Endothelial cell of umbilical vein (primary cell): ENCODE results near the gene RPL5. TPM values are rescaled to one million over a fixed set of nuclear protein-coding genes. Genes with fewer than 3 reads are reported as not detected.

ENCODE experiments used
- BruUV-seq: library from RNA; stranded (reverse); fragments of 400-500 nt; replicated peaks from 2 replicates; lab custom pipeline; 2021; lab: Mats Ljungman, UMichigan
- CTCF ChIA-PET: fragments of 300-600, 350-600 bp; sonication (Branson Sonifier 250); formaldehyde crosslinking; loops from one replicate; lab custom pipeline; 2021; ENCODE audit warnings: antibody characterized with exemption, inconsistent platforms; lab: Charles Lee
- POLR2A ChIA-PET: fragments of 300-600, 350-600 bp; sonication (Branson Sonifier 250); formaldehyde crosslinking; loops from one replicate; lab custom pipeline; 2021; ENCODE audit warnings: antibody characterized with exemption, inconsistent platforms; lab: Charles Lee
- DNase-seq: peaks from one replicate; pipeline ENCODE4 v3.0.0-alpha.2; 2011; ENCODE audit warnings: low read depth, low spot score
- FAIRE-seq: peaks from 2 replicates; lab custom pipeline; 2011; peaks lifted over from hg19 to GRCh38; lab: Jason Lieb, UNC
- H2AFZ ChIP-seq: 2 replicates; pipeline ENCODE4 v1.6.0; 2012; ENCODE audit warnings: low read depth, low read length, control low read depth, inconsistent platforms
- H3K27ac ChIP-seq: 2 replicates; pipeline ENCODE4 v1.5.1; 2011; ENCODE audit warnings: low read depth, mild to moderate bottlenecking, control low read depth, low read length, moderate library complexity; ENCODE audit not compliant: insufficient read depth
- H3K27me3 ChIP-seq, 2 experiments: 2 replicates each; pipeline versions ENCODE4 v1.6.0 to v1.6.1; 2011; ENCODE audit warnings: low read length in 2 of 2, mixed read lengths in 1 of 2; ENCODE audit not compliant: control insufficient read depth in 2 of 2, insufficient read depth in 2 of 2
- H3K36me3 ChIP-seq, 2 experiments: 2 replicates in 1 of 2; 3 replicates in 1 of 2; pipeline ENCODE4 v1.5.1; 2011; ENCODE audit warnings: low read length in 2 of 2, mild to moderate bottlenecking in 1 of 2, moderate library complexity in 1 of 2; ENCODE audit not compliant: control insufficient read depth in 2 of 2, insufficient read depth in 2 of 2; ENCODE audit errors: extremely low read depth in 1 of 2
- H3K4me1 ChIP-seq: 3 replicates; pipeline ENCODE4 v1.5.1; 2011; ENCODE audit warnings: mild to moderate bottlenecking, low read length; ENCODE audit not compliant: control insufficient read depth, insufficient read depth; ENCODE audit errors: extremely low read depth
- H3K4me2 ChIP-seq: 2 replicates; pipeline ENCODE4 v1.6.1; 2011; ENCODE audit warnings: low read length, control low read depth, mixed read lengths; ENCODE audit not compliant: insufficient read depth
- H3K4me3 ChIP-seq, 3 experiments: fragments of 200-600 bp in 1 of 3; sonication (generic), shearing (Covaris generic) in 1 of 3; replicated peaks in 1 of 3; 2 replicates each; pipeline ENCODE4 v1.5.1; 2011 to 2016; ENCODE audit warnings: control low read depth in 3 of 3, low read length in 3 of 3, mild to moderate bottlenecking in 2 of 3, inconsistent platforms in 1 of 3, low read depth in 1 of 3, moderate library complexity in 1 of 3; ENCODE audit not compliant: insufficient read depth in 1 of 3
- H3K79me2 ChIP-seq: 2 replicates; pipeline ENCODE4 v1.6.0; 2012; ENCODE audit warnings: low read length, inconsistent platforms; ENCODE audit not compliant: control insufficient read depth, insufficient read depth
- H3K9ac ChIP-seq: replicated peaks from 2 replicates; pipeline ENCODE3; 2011; ENCODE audit warnings: low read length, control low read depth; ENCODE audit not compliant: insufficient read depth; ENCODE audit errors: extremely low read depth
- H3K9me1 ChIP-seq: replicated peaks from 3 replicates; pipeline ENCODE4 v1.6.0; 2011; ENCODE audit warnings: mild to moderate bottlenecking, low read length; ENCODE audit not compliant: control insufficient read depth, insufficient read depth; ENCODE audit errors: extremely low read depth
- H3K9me3 ChIP-seq: replicated peaks from 2 replicates; pipeline ENCODE4 v1.5.1; 2012; ENCODE audit warnings: low read length, inconsistent platforms; ENCODE audit not compliant: control insufficient read depth, insufficient read depth
- H4K20me1 ChIP-seq: replicated peaks from 2 replicates; pipeline ENCODE3; 2011; ENCODE audit warnings: mild to moderate bottlenecking, low read length; ENCODE audit not compliant: control insufficient read depth, insufficient read depth; ENCODE audit errors: extremely low read depth
- CTCF ChIP-seq, 2 donors: IDR thresholded peaks; 1 replicate in 1 of 2; 2 replicates in 1 of 2; pipeline ENCODE4 v1.5.1; 2011; ENCODE audit warnings: low read length in 2 of 2, mild to moderate bottlenecking in 2 of 2, moderate library complexity in 2 of 2, control low read depth in 1 of 2, inconsistent platforms in 1 of 2, low read depth in 1 of 2; ENCODE audit not compliant: insufficient read depth in 1 of 2; ENCODE audit errors: extremely low read depth in 1 of 2
- EZH2 ChIP-seq: IDR thresholded peaks from 2 replicates; pipeline ENCODE4 v1.6.1; 2012; ENCODE audit warnings: borderline replicate concordance, low read depth, mild to moderate bottlenecking, moderate library complexity, low read length, inconsistent platforms; ENCODE audit not compliant: severe bottlenecking
- FOS ChIP-seq: IDR thresholded peaks from 2 replicates; pipeline ENCODE4 v1.6.1; 2011; ENCODE audit warnings: mild to moderate bottlenecking, low read length, moderate library complexity, borderline replicate concordance; ENCODE audit not compliant: insufficient read depth
- GATA2 ChIP-seq: IDR thresholded peaks from 2 replicates; pipeline ENCODE4 v1.7.0; 2011; ENCODE audit warnings: low read depth, mild to moderate bottlenecking, moderate library complexity, mixed read lengths, low read length; ENCODE audit not compliant: insufficient read length, insufficient read depth
- JUN ChIP-seq: IDR thresholded peaks from 2 replicates; pipeline ENCODE4 v1.6.1; 2011; ENCODE audit warnings: borderline replicate concordance, low read depth; ENCODE audit not compliant: insufficient read length, insufficient read depth
- MAX ChIP-seq: IDR thresholded peaks from 2 replicates; pipeline ENCODE4 v1.6.1; 2011; ENCODE audit not compliant: insufficient read depth, insufficient read length
- MYC ChIP-seq: IDR thresholded peaks from one replicate; pipeline ENCODE4 v1.6.1; 2011; ENCODE audit warnings: mild to moderate bottlenecking, low read depth, low read length
- POLR2A ChIP-seq: IDR thresholded peaks from 2 replicates; pipeline ENCODE4 v1.6.1; 2012; ENCODE audit warnings: low read depth, mild to moderate bottlenecking, control low read depth, low read length
- POLR2AphosphoS5 ChIP-seq: IDR thresholded peaks from 2 replicates; pipeline ENCODE4 v1.6.1; 2012; ENCODE audit warnings: low read depth, mild to moderate bottlenecking, control low read depth, low read length, moderate library complexity; ENCODE audit not compliant: insufficient read depth
- dilution Hi-C: fragments of 300-500 bp; cut with MboI; formaldehyde crosslinking; loops from one replicate; pipeline ENCODE4 v1.15.0; 2019; ENCODE audit warnings: low sequenced_read_pairs; ENCODE audit not compliant: extremely low pct_ligation_motif_present
- intact Hi-C: fragments of 100-400 bp; cut with micrococcal nuclease; formaldehyde crosslinking; loops from one replicate; pipeline ENCODE4 v1.10.0; 2022
- polyA plus RNA-seq, 4 experiments: library from polyadenylated mRNA; depleted of rRNA in 3 of 4; stranded (reverse) in 3 of 4; unstranded in 1 of 4; fragments of >200 nt; gene quantifications; 2 replicates each; pipeline versions ENCODE4 v1.2.1 to v1.2.3, GENCODE V29; 2011 to 2012; ENCODE audit warnings: missing spikeins in 1 of 4
- total RNA-seq: library from RNA; stranded (reverse); gene quantifications from 2 replicates; pipeline ENCODE4 v1.2.3, GENCODE V29; 2021

The RPL5 gene
- total and polyA plus RNA-seq, 2 donors (not counting 3 experiments of a cell fraction or from before 2014, with no cell fraction given): 1,109 to 1,237 TPM

- Histone ChIP-seq H3K4me1 (peaks cover 9% of the 10 kb centered on the region), H3K4me3 (no peak overlapping the region), H4K20me1 (no peaks in the 10 kb centered on the region), H2AFZ (no peak overlapping the region), H3K79me2 (no peaks in the 10 kb centered on the region), H3K9me1 (no peaks in the 10 kb centered on the region), H3K27ac (no peak overlapping the region), H3K4me2 (no peak overlapping the region), H3K9ac (no peak overlapping the region), H3K27me3 (no peaks in the 10 kb centered on the region), H3K9me3 (no peaks in the 10 kb centered on the region), H3K36me3 (no peaks in the 10 kb centered on the region)
- intact Hi-C loops: no loop called here
- no peak for FAIRE-seq
- BruUV-seq: no TSS peak
- POLR2A ChIA-PET: no interaction called here
- CTCF ChIA-PET: interaction anchor here (1.6 kb wide), 1 partner anchor 21 kb away, joined by 3 read pairs; no protein-coding TSS in a partner anchor
- no peak for TF ChIP-seq EZH2
- no peak for TF ChIP-seq MYC
- no peak for TF ChIP-seq JUN
- no peak for TF ChIP-seq POLR2A
- no peak for TF ChIP-seq POLR2AphosphoS5
- TF ChIP-seq CTCF (IDR thresholded peaks at IDR 0.05; ENCODE audit: extremely low read depth in 1 of 2, insufficient read depth in 1 of 2, low read depth in 1 of 2, low read length in 2 of 2): no peak
- no peak for TF ChIP-seq FOS
- TF ChIP-seq GATA2: no peak
- TF ChIP-seq MAX: no peak
- DNase-seq: no peak
- dilution Hi-C loops: no loop called here
Measured at GRCh38 chr1:92797297-92797696, 34.5 kb upstream of the RPL5 start.
